Muscle layer of colon (tissue), 2 donors: Measurements from ENCODE around the gene SHB.
A peak's percentile ranks its signal among the peaks of the same experiment; 100 is the strongest.

ENCODE experiments used
- H3K27ac ChIP-seq: one replicate; pipeline ENCODE4 v1.7.0; 2013; ENCODE audit warnings: low read depth, mild to moderate bottlenecking, low read length, moderate library complexity
- H3K27me3 ChIP-seq, 2 donors: one replicate each; pipeline ENCODE4 v1.7.0; 2013; ENCODE audit warnings: low read length in 2 of 2, mild to moderate bottlenecking in 2 of 2; ENCODE audit not compliant: insufficient read depth in 2 of 2, control insufficient read depth in 1 of 2
- H3K36me3 ChIP-seq: one replicate; pipeline ENCODE4 v1.7.0; 2013; ENCODE audit warnings: mild to moderate bottlenecking, low read length; ENCODE audit not compliant: insufficient read depth
- H3K4me1 ChIP-seq: one replicate; pipeline ENCODE4 v1.7.0; 2013; ENCODE audit warnings: mild to moderate bottlenecking, low read length; ENCODE audit not compliant: insufficient read depth
- H3K4me3 ChIP-seq, 2 donors: one replicate each; pipeline ENCODE4 v1.7.0; 2013; ENCODE audit warnings: low read length in 2 of 2, low read depth in 1 of 2, mild to moderate bottlenecking in 1 of 2, moderate library complexity in 1 of 2
- H3K9ac ChIP-seq: one replicate; pipeline ENCODE4 v1.7.0; 2013; ENCODE audit warnings: low read length
- H3K9me3 ChIP-seq: one replicate; pipeline ENCODE4 v1.7.0; 2013; ENCODE audit warnings: mild to moderate bottlenecking, low read length
- donor health status: abdominal sarcoma.
- donor health status: Adenocarcinoma of cecum.

SHB gene

DNA sequence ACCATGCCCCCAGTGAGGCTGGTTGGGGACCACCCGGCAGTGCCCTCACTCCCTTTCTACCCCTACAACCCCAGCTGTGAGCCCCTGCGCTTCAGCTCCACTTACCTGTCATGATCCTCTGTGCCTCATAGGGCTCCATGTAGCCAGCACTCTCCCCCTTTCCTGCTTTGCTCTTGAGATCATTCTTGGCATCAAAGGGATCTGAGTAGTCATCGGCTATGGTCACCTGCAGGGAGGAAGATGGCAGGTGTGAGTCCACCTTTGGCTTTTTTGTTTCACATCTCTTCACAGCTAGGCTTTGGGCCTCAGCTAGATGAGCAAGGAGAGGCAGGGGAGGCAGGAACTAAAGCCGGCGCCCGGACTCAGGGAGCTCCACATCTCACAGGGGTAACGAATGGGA is 53.1 kb downstream of the SHB start:
- H3K36me3 ChIP-seq: no peaks in the 10 kb centered on the region
- no peaks in the 10 kb centered on the region for H3K27me3 ChIP-seq
- H3K9ac ChIP-seq: no peak overlapping the region
- H3K4me3 ChIP-seq: no peak overlapping the region
- H3K27ac ChIP-seq: peak overlapping the region; percentile 21
- H3K9me3 ChIP-seq: no peaks in the 10 kb centered on the region
- peaks cover 50% of the 10 kb centered on the region for H3K4me1 ChIP-seq

GRCh38 chr9:38015266-38015665 is 53.8 kb downstream of the SHB start:
- H3K9me3 ChIP-seq: no peaks in the 10 kb centered on the region
- H3K9ac ChIP-seq: no peak overlapping the region
- no peaks in the 10 kb centered on the region for H3K36me3 ChIP-seq
- H3K4me1 ChIP-seq: peaks cover 47% of the 10 kb centered on the region
- H3K27ac ChIP-seq: no peak overlapping the region
- H3K4me3 ChIP-seq: no peak overlapping the region
- no peaks in the 10 kb centered on the region for H3K27me3 ChIP-seq

GRCh38 chr9:38012767-38013450 is 56.1 kb downstream of the SHB start:
- Histone ChIP-seq H3K27me3 (no peaks in the 10 kb centered on the region), H3K27ac (no peak overlapping the region), H3K36me3 (no peaks in the 10 kb centered on the region), H3K9me3 (no peaks in the 10 kb centered on the region), H3K9ac (no peak overlapping the region), H3K4me3 (no peak overlapping the region), H3K4me1 (peaks cover 23% of the 10 kb centered on the region)

GRCh38 chr9:38011991-38012390 is 57.0 kb downstream of the SHB start:
- no peak overlapping the region for H3K4me3 ChIP-seq

DNA sequence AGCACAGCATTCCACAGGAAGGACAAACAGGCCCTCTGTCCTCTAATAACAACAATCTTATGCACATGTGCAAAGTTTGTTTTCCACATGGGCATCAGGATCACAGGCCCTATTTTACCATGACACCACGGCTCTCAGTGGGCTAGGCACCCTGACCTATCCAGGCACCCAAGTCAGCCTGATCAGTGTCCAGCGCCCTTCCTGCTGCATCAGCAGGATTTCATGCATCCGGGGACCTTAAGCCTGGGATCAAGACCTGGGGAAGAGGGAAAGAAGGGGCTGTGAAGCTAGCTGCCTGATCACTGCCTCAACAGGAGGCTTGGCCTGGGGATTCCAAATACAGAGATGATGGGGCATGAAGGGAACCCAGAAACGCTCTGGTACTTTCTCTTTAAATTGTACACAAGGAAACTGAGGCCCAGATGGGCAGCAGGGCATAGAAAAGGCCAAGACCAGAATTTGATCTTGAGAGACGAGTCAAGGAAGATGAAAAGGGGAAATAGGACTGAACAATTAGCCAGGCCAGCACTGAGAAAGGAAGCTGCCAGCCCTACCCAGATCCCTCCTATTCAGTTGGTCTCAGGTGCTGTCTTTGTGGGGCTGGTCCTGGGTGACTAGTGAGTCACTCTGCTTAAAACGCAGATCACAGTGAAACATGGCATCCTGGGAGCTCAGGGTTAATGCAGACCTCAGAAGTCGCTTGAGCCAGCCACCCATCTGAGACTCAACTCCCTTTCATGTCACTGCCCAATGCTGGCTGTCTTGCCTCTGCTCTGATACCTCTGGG is 57.9 kb downstream of the SHB start:
- H3K4me3 ChIP-seq: no peak overlapping the region
- no peak overlapping the region for H3K27ac ChIP-seq
- H3K9me3 ChIP-seq: no peaks in the 10 kb centered on the region
- H3K9ac ChIP-seq: no peak overlapping the region
- no peaks in the 10 kb centered on the region for H3K27me3 ChIP-seq
- H3K36me3 ChIP-seq: no peaks in the 10 kb centered on the region
- H3K4me1 ChIP-seq: peaks cover 5% of the 10 kb centered on the region

More at GRCh38 chr9:38011991-38012390, 57.0 kb downstream of the SHB start:
- H3K36me3 ChIP-seq: no peaks in the 10 kb centered on the region
- no peak overlapping the region for H3K27ac ChIP-seq
- no peak overlapping the region for H3K9ac ChIP-seq
- no peaks in the 10 kb centered on the region for H3K9me3 ChIP-seq
- H3K4me1 ChIP-seq: peaks cover 14% of the 10 kb centered on the region
- no peaks in the 10 kb centered on the region for H3K27me3 ChIP-seq

DNA sequence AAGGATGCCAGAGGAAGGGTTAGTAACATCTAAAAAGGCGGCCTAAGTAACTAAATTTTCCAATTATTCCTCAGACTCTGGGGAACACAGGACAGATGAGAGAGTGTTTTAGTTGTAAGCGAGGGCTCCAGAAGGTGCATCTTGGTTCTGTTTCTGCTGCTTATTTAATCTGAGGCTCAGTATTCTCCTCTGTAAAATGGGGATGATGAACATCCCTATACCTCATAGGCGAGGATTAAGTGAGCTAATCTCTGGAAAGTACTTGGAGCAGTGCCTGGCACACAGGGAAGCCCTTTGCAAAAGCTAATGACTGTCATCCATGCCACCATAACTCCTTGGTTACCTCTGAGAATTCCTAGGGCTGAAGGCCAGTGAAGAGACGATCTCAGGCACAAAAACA is 59.0 kb downstream of the SHB start:
- H3K27me3 ChIP-seq: no peaks in the 10 kb centered on the region
- no peaks in the 10 kb centered on the region for H3K4me1 ChIP-seq
- H3K36me3 ChIP-seq: no peaks in the 10 kb centered on the region
- no peak overlapping the region for H3K4me3 ChIP-seq
- H3K9ac ChIP-seq: no peak overlapping the region
- H3K9me3 ChIP-seq: no peaks in the 10 kb centered on the region
- no peak overlapping the region for H3K27ac ChIP-seq

- Histone ChIP-seq H3K36me3 (no peaks in the 10 kb centered on the region), H3K27ac (no peak overlapping the region), H3K9ac (peak overlapping the region; percentile 6), H3K4me1 (no peaks in the 10 kb centered on the region), H3K27me3 (no peaks in the 10 kb centered on the region), H3K4me3 (no peak overlapping the region), H3K9me3 (no peaks in the 10 kb centered on the region)
These were observed 60.0 kb downstream of the SHB start for GRCh38 chr9:38009035-38009501.

DNA sequence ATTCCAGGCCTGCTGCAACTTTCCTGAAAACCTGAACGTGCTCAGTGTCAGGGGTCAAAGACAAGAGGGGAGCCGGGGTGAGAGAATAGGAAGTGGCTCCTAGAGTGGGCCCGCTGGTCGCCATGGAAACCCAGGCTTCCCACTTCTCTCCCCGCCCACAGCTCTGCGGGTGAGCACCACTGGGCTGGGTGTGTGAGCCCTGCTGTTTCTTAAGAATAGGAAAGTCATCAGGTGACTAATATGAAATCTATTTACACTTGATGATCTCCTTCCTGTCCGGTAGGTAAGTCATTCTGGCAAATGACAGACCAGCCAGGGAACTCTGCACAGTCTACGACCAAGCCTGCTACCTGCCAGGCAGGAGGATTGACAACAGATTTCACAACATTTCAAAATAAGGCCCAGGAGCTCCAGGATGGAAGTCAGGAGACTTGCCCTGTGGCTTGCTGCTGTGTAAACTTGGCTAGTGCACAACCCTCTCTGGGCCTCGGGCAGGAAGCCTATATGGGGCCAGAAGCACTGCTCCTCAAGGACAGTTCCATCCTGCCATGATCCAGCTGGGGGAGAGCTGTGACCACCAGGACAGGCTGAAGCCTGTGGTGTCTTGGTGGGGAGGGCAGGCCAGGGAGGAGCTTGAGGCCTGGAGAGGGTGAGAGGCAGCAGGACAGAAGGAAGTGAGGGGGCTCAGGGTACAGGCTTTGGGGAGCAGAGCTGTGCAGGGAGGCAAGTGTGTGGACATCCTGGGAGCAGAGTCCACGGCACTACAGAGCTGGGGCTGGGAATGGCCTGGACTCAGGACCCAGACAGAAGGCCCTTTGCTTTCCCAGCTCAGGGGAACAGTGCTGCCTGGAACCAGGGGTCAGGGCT is 60.6 kb downstream of the SHB start:
- no peak overlapping the region for H3K27ac ChIP-seq
- H3K4me3 ChIP-seq: no peak overlapping the region
- no peaks in the 10 kb centered on the region for H3K27me3 ChIP-seq
- H3K36me3 ChIP-seq: no peaks in the 10 kb centered on the region
- no peaks in the 10 kb centered on the region for H3K4me1 ChIP-seq
- H3K9ac ChIP-seq: no peak overlapping the region
- no peaks in the 10 kb centered on the region for H3K9me3 ChIP-seq

DNA sequence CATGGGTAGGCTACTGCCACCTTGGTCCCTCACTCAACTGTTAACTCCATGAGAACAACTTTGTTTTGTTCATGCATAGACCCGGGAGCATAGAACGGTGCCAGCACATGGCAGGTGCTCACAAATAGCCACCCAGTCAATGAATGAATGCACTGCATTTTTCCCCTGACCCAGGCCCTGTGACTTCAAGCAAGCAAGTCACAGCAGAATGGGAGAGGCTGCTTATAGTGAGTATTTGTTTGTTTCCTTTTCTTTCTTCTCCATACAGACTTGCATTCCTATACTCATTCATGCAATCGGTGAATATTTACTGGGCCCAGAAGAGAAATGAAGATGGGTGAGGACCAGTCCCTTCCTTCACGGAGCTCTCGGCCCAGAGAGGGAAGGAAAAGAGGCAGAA is 62.0 kb downstream of the SHB start:
- Histone ChIP-seq H3K27me3 (no peaks in the 10 kb centered on the region), H3K9me3 (no peaks in the 10 kb centered on the region), H3K4me3 (no peak overlapping the region), H3K9ac (no peak overlapping the region), H3K36me3 (no peaks in the 10 kb centered on the region), H3K27ac (no peak overlapping the region), H3K4me1 (no peaks in the 10 kb centered on the region)

GRCh38 chr9:38006163-38006562 is 62.9 kb downstream of the SHB start:
- H3K4me1 ChIP-seq: no peaks in the 10 kb centered on the region
- no peak overlapping the region for H3K27ac ChIP-seq
- no peaks in the 10 kb centered on the region for H3K9me3 ChIP-seq
- H3K36me3 ChIP-seq: no peaks in the 10 kb centered on the region
- no peak overlapping the region for H3K9ac ChIP-seq
- H3K4me3 ChIP-seq: no peak overlapping the region
- no peaks in the 10 kb centered on the region for H3K27me3 ChIP-seq

DNA sequence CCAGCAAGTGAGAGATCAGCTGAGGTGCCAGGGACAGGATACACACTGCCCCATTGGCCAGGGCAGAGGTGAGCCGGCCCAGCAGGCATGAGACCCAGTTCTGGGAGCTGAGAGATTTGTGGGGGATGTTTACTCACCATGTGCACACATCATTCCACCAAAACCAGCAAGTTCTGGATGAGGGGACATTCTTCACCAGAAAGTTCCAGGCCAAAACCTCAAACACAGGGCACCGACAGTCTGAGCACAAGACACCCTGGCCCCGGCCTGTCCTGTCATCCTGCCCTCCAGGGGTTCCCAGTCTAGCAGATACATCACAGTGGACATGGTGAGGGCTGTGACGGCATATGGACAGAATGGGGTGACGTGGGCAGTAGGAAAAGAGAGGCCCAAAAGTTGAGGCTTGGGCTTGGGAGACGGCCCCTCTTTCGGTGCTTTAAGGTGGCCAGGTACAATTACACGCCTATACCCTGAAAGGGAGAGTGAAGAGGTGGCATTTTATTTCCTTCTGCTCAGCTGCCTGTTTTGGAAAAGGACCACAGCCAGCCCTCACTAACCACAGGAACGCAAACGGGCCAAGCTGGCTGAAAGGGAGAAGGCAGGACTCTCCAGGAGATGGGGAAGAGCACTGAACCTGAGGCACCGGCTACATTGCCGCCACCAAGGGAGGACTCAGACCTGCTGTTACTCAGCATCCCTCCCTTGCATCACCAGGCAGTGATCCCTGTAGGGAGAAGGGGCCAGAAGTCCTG is 64.0 kb downstream of the SHB start:
- Histone ChIP-seq H3K36me3 (no peaks in the 10 kb centered on the region), H3K9me3 (no peaks in the 10 kb centered on the region), H3K27me3 (no peaks in the 10 kb centered on the region), H3K4me1 (no peaks in the 10 kb centered on the region), H3K27ac (no peak overlapping the region), H3K9ac (no peak overlapping the region), H3K4me3 (no peak overlapping the region)
